ENCODE results near the gene PIK3C2G.

GRCh38 chr12:18394742-18395141, 133.4 kb downstream of the PIK3C2G start:
- TF ChIP-seq EZH2 (IDR thresholded peaks at IDR 0.05) = no peak
- TF ChIP-seq CTCF (IDR thresholded peaks at IDR 0.05 in 2 of 3, conservative IDR thresholded peaks at IDR 0.05 in 1 of 3; ENCODE audit: borderline replicate concordance in 1 of 3, insufficient read depth in 1 of 3, low read depth in 2 of 3, low read length in 2 of 3) = no peak
- no peak for TF ChIP-seq REST (IDR thresholded peaks at IDR 0.05; ENCODE audit: low read depth)
- TF ChIP-seq POLR2A (IDR thresholded peaks at IDR 0.05; ENCODE audit: borderline replicate concordance, extremely low read depth, insufficient read depth, insufficient read length) = no peak
- TF ChIP-seq JUND (IDR thresholded peaks at IDR 0.05) = no peak
- no peak for TF ChIP-seq CEBPB (IDR thresholded peaks at IDR 0.05; ENCODE audit: low read depth)
- TF ChIP-seq YY1 (IDR thresholded peaks at IDR 0.05; ENCODE audit: extremely low read depth, insufficient replicate concordance, low read depth, low read length) = no peak
- no peak for TF ChIP-seq ZBTB33 (IDR thresholded peaks at IDR 0.05; ENCODE audit: extremely low read depth, insufficient replicate concordance, low read length)
- no peak for TF ChIP-seq CBX3 (IDR thresholded peaks at IDR 0.05; ENCODE audit: low read depth)
- no peak for TF ChIP-seq MAX (IDR thresholded peaks at IDR 0.05)
- TF ChIP-seq POLR2AphosphoS5 (IDR thresholded peaks at IDR 0.05; ENCODE audit: low read depth, low read length) = no peak
- TF ChIP-seq ATF3 (IDR thresholded peaks at IDR 0.05) = no peak

All from HCT116 (cell line).